ENCODE data around the gene PPP1R2C. TPM values are rescaled to one million over a fixed set of nuclear protein-coding genes. Genes with fewer than 3 reads are reported as not detected.

PPP1R2C gene
- total and polyA plus RNA-seq, 2 of the 8 experiments (the other 6 are each of a cell fraction or from before 2014, with no cell fraction given) = not detected

- no peak overlapping the region for H3K9ac ChIP-seq (replicated peaks in 1 of 4; ENCODE audit: extremely low read depth in 1 of 4, low read depth in 3 of 4, low read length in 3 of 4)
- no peaks in the 10 kb centered on the region for H3K79me1 ChIP-seq (ENCODE audit: low read depth, low read length)
- H4K20me1 ChIP-seq (replicated peaks in 1 of 2; ENCODE audit: control insufficient read depth in 1 of 2, insufficient read depth in 2 of 2, low read length in 2 of 2) = no peaks in the 10 kb centered on the region
- H3K79me2 ChIP-seq (ENCODE audit: control insufficient read depth in 1 of 2, insufficient read depth in 2 of 2, low read length in 2 of 2) = no peaks in the 10 kb centered on the region
- no peak overlapping the region for H2BK20ac ChIP-seq (ENCODE audit: low read length)
- H2BK120ac ChIP-seq (replicated peaks; ENCODE audit: low read depth, low read length) = no peak overlapping the region
- H3K4me1 ChIP-seq (replicated peaks in 1 of 4; ENCODE audit: control insufficient read depth in 3 of 4, insufficient read depth in 4 of 4, low read length in 3 of 4) = no peaks in the 10 kb centered on the region
- no peak overlapping the region for H3K56ac ChIP-seq (replicated peaks; ENCODE audit: insufficient read length, low read depth, low read length)
- H3K14ac ChIP-seq (ENCODE audit: insufficient read length) = no peak overlapping the region
- no peak overlapping the region for H4K91ac ChIP-seq (replicated peaks; ENCODE audit: insufficient read length, low read length)
- no peak overlapping the region for H2BK12ac ChIP-seq (ENCODE audit: low read depth, low read length)
- DNase-seq (ENCODE audit: low read depth in 1 of 2, low spot score in 2 of 2) = no peak
- no peak overlapping the region for H3K4me3 ChIP-seq (ENCODE audit: extremely low read depth in 1 of 4, insufficient read depth in 2 of 4, low read depth in 3 of 4, low read length in 4 of 4)
- no peak overlapping the region for H3K4me2 ChIP-seq (ENCODE audit: insufficient read depth in 1 of 2, low read depth in 2 of 2, low read length in 2 of 2)
- H3K18ac ChIP-seq (ENCODE audit: extremely low read depth, low read length) = no peak overlapping the region
- TF ChIP-seq RFX5 (IDR thresholded peaks at IDR 0.05; ENCODE audit: borderline replicate concordance, low read depth, low read length) (no peak), MAX (IDR thresholded peaks at IDR 0.05) (no peak), EZH2 (IDR thresholded peaks at IDR 0.05; ENCODE audit: low read depth, low read length, severe bottlenecking) (no peak), TCF12 (IDR thresholded peaks at IDR 0.05; ENCODE audit: low read depth, low read length) (no peak), CEBPB (IDR thresholded peaks at IDR 0.05; ENCODE audit: low read depth, low read length) (no peak), CTBP2 (IDR thresholded peaks at IDR 0.05; ENCODE audit: borderline replicate concordance, insufficient read depth, insufficient read length, low read length) (no peak), EGR1 (IDR thresholded peaks at IDR 0.05; ENCODE audit: borderline replicate concordance, low read depth, low read length) (no peak), RXRA (IDR thresholded peaks at IDR 0.05; ENCODE audit: insufficient read depth, low read depth, low read length) (no peak), SIRT6 (IDR thresholded peaks at IDR 0.05; ENCODE audit: low read length) (no peak), ATF2 (IDR thresholded peaks at IDR 0.05; ENCODE audit: low read length) (no peak), MAFK (IDR thresholded peaks at IDR 0.05; ENCODE audit: low read depth, low read length) (no peak)
- H3K23me2 ChIP-seq (ENCODE audit: low read depth, low read length) = no peaks in the 10 kb centered on the region
- 0 out of 4 replicates have a peak, but pooled peaks cover 0 to 4% of the 10 kb centered on the region in 2 experiments for H3K9me3 ChIP-seq (ENCODE audit: insufficient read depth in 2 of 2, low read depth in 1 of 2, low read length in 1 of 2)
- no peak overlapping the region for H3K4ac ChIP-seq (replicated peaks; ENCODE audit: insufficient read length, low read depth, low read length)
- no peak overlapping the region for H4K5ac ChIP-seq (ENCODE audit: insufficient read length, low read depth, low read length)
- H3K36me3 ChIP-seq (ENCODE audit: control insufficient read depth in 2 of 4, insufficient read depth in 4 of 4, low read length in 3 of 4) = no peaks in the 10 kb centered on the region; a peak in 1 of 8 replicates
- FAIRE-seq = no peak
- WGBS, 2 experiments (ENCODE audit: extremely low coverage in 1 of 2, insufficient coverage in 1 of 2, insufficient read length in 1 of 2, insufficient replicate concordance in 2 of 2, low coverage in 1 of 2, low lambda C conversion rate in 2 of 2, missing lambda C conversion rate in 1 of 2) = 100% methylated on average over 3 of the region's 3 CpGs; no CpG with 5 or more reads in 1 of the 2 experiments
- H2AK5ac ChIP-seq (ENCODE audit: low read depth, low read length) = no peak overlapping the region
- ChIA-PET CTCF (ENCODE audit: partially characterized antibody) (no interaction called here), POLR2A (ENCODE audit: partially characterized antibody) (no interaction called here)
- no peak overlapping the region for H3K23ac ChIP-seq (ENCODE audit: insufficient read length)
- H3K27me3 ChIP-seq (replicated peaks in 1 of 4; ENCODE audit: control insufficient read depth in 3 of 4, extremely low read depth in 1 of 4, insufficient read depth in 3 of 4, low read length in 3 of 4) = no peaks in the 10 kb centered on the region
- H2BK15ac ChIP-seq (ENCODE audit: low read length) = no peak overlapping the region
- no peak overlapping the region for H4K8ac ChIP-seq (ENCODE audit: extremely low read depth, insufficient read depth, low read length)
- no peak overlapping the region for H2AFZ ChIP-seq (ENCODE audit: low read length)
- no peak overlapping the region for H2BK5ac ChIP-seq (ENCODE audit: low read depth, low read length)
- H3K27ac ChIP-seq (ENCODE audit: low read depth, low read length) = no peak overlapping the region
These were observed 47.2 kb upstream of the PPP1R2C start for GRCh38 chrX:42825201-42825600.
